GM18907 (cell line): ENCODE data around the gene NGEF.

ENCODE experiments used
- ATAC-seq: cut with Tn5 transposase; IDR thresholded peaks from one replicate; pipeline ENCODE4 v1.9.1; 2021; ENCODE audit warnings: mild to moderate bottlenecking, moderate library complexity; ENCODE audit not compliant: unreplicated experiment

Gene NGEF

GRCh38 chr2:233047206-233047605 is 34.1 kb upstream of the NGEF start:
- no peak for ATAC-seq

GRCh38 chr2:233044974-233045605 is 32.0 kb upstream of the NGEF start:
- no peak for ATAC-seq

- ATAC-seq = no peak
Measured at GRCh38 chr2:233042549-233042948, 29.5 kb upstream of the NGEF start.

GRCh38 chr2:233041722-233042323 is 28.8 kb upstream of the NGEF start:
- ATAC-seq = no peak

- ATAC-seq = no peak
Measured at GRCh38 chr2:233040571-233040970, 27.5 kb upstream of the NGEF start.

- ATAC-seq = no peak
Measured at GRCh38 chr2:233039846-233040530, 26.9 kb upstream of the NGEF start.

GRCh38 chr2:233039212-233039845 is 26.3 kb upstream of the NGEF start:
- ATAC-seq = no peak

- no peak for ATAC-seq
Measured at GRCh38 chr2:233037078-233037477, 24.0 kb upstream of the NGEF start.

- no peak for ATAC-seq
Measured at GRCh38 chr2:233036162-233036838, 23.2 kb upstream of the NGEF start.

GRCh38 chr2:233035426-233036161 is 22.5 kb upstream of the NGEF start:
- ATAC-seq = no peak

GRCh38 chr2:233034091-233034882 is 21.2 kb upstream of the NGEF start:
- no peak for ATAC-seq

GRCh38 chr2:233033672-233034071 is 20.6 kb upstream of the NGEF start:
- no peak for ATAC-seq

- ATAC-seq = no peak
Measured at GRCh38 chr2:233032551-233033320, 19.7 kb upstream of the NGEF start, which contains the start of gene NEU2. Gene NEU2, plus strand, starts transcription at chr2:233032672. Its CDS starts 0 bp downstream, at chr2:233032672.

- ATAC-seq = no peak
Measured at GRCh38 chr2:233031556-233032500, 18.8 kb upstream of the NGEF start.

GRCh38 chr2:233029321-233029720 is 16.3 kb upstream of the NGEF start:
- ATAC-seq = no peak

- ATAC-seq = no peak
Measured at GRCh38 chr2:233026198-233026813, 13.2 kb upstream of the NGEF start.

GRCh38 chr2:233025706-233026105 is 12.7 kb upstream of the NGEF start:
- no peak for ATAC-seq
